8988T (cell line): ENCODE results near the gene GPD1L.
"Not testable (repeated sequence)": the region's sequence is repeated elsewhere in the genome, so short reads cannot be mapped to it uniquely, and the experiment has no call there.

Source experiments
- DNase-seq: peaks from one replicate; pipeline ENCODE4 v3.0.0; 2011

The GPD1L gene

GRCh38 chr3:32106132-32106928 lies at the start of gene GPD1L:
Gene GPD1L, plus strand, starts transcription at chr3:32106620. Its CDS starts 92 bp downstream, at chr3:32106712.
- peak; percentile 88 for DNase-seq

DNA sequence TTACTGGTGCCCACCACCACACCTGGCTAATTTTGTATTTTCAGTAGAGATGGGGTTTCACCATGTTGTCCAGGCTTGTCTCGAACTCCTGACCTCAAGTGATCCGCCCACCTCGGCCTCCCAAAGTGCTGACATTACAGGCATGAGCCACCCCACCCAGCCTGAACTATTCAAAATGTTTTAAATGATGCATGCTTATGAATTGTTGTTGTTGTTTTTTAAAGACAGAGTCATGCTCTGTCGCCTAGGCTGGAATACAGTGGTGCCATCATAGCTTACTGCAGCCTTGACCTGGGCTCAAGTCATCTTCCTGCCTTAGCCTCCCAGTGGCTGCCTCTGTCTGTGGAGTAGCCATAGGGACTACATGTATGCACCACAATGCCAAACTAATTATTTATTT lies 48.0 kb upstream of the GPD1L start:
- DNase-seq = not testable (repeated sequence)

DNA sequence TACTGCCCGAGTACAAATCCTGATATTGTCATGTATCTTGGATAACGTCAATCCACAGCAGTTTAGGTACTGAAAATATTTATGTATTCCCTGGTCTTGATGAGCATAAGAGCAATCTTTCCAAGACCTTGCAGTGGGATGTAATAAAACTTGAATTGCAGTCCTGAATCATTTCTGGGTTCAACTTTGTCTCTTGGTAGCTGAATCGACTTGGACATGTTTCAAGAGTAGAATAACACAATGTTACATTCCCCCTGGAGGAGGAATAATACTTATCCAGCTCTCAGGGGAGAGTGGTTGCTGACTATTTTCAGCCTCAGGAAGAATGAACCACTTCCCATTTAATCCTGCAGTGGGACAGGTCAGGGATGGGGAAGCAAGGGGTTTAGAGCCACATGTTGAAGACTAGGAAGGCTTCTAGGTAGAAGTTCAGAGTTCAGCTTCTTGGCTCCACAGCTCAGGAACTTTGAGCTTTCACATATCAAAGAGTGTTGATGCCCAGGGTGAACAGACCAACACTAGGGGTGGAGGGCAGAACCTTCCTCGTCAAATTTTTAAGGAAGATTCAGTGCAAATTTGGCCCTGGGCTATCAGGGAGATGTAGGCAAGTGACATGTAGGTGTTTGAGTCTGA lies 43.4 kb upstream of the GPD1L start:
- DNase-seq = no peak

- no peak for DNase-seq
Observed at GRCh38 chr3:32066686-32067085, 39.7 kb upstream of the GPD1L start.

DNA sequence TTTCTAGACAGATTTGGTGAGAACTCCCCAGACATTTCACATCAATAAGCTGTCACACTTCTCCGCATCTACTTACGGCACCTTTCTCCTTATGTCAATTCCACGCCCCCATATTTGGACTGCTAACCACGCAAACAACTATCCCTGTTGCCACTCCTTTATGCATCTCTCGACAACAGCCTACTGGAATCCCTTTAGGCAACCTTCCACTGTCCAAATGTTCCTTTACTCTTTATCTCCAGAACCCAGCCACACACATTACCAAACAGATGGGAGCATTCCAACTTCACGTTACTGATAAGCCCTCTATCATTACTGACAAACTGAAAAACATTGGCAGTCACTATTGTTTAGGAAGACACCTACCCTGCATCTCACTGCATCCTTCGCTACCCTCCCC lies 32.2 kb upstream of the GPD1L start:
- not testable (repeated sequence) for DNase-seq

GRCh38 chr3:32076566-32076965 lies 29.9 kb upstream of the GPD1L start:
- DNase-seq = no peak

DNA sequence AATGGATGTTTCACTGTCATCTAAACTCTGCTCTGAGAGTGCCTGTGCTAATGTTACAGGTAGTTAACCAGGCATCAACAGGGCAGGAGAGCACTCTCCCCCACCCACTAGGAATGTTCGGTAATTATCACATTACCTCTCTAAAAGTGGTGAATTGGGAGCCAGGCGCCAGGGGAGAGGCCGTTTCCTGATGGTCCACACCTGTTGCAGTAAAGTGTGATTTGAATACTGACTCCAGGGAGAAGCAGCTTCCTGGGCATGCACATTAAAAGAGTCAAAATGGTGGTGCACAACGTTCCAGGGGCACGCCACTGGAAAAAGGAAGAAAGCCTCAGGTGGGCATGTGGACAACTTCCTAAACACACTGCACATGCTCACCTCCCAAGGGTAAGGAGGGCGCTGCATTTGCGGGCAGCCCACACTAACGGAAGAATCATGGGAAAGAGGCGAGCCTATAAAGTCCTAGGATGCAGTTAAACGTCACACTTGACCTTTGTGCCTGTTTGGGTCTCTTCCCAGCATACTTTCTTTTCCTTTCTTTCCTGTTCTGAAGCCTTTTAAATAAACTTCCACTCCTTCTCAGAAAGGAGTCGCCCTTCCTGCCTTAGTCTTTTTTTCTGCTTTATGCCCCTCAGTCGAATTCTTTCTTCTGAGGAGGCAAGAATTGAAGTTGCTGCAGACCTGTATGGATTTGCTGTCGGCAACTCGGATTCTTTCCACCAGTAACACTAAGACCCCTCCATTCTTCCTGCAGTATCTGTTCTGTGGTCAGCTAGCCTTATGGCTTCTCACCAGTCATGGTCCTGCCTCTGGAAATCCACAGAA lies 28.9 kb upstream of the GPD1L start:
- DNase-seq = no peak

DNA sequence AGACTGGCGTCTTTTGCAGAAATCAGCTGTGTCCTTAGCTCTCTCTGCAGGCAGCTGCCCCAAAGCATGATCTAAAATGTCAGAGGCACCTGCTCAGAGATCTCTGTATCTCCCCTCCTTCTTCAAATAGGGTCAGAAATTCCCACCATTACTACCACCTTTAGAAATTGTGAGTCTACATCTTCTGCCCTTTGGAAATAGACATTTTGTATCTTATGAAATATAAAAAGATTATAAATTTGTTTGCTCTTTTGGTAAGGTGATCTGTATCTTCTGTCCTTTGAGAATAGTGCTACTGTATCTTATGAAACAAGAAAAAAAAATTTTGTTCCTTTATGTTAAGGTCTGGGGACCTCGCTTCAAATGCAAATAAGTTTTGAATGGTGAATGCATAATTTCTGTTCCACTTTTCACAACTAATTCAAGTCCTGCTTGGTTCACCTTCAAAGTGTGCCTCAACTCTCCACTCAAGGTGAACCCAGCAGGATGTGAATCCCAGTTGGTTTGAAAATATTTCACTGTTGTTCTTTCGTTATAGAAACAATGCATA lies 28.3 kb upstream of the GPD1L start:
- DNase-seq = no peak

DNA sequence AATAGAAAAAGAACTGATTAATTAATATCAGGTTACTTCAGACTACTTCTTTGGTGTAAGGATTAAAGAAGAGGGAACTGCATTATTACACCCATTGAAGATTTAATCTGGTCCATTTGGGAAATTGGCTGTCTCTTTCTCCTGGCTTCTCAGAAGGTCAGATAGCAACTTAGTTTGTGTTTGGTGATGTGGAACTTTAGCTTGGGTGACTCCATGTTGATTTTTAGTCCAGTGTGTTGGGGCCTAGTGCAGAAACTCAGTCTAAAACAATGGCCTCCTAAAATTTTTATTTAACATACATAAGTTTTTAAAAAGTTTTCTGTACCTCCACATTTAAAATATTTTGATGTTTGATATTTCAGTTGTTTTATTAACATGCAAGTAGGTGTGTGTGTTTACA lies 27.6 kb upstream of the GPD1L start:
- DNase-seq = no peak

DNA sequence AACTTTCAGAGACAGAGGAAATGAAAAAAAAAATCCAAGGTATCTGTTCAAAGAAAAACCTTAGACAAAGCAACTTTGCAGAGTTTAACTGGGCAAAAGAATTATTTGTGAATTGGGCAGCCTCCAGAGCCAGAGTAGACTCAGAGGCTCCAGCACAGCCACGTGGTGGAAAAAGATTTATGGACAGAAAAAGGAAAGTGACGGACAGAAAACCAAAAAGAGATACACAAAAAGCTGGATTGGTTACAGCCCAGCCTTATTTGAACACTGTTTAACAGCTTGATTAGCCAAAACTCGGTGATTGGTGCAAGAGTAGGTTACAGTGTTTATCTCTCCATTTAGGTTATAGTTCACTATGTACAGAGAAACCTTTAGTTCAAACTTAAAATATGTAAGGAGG lies 23.7 kb upstream of the GPD1L start:
- DNase-seq = no peak

GRCh38 chr3:32083702-32084270 lies 22.6 kb upstream of the GPD1L start:
- DNase-seq = no peak

GRCh38 chr3:32084870-32085269 lies 21.6 kb upstream of the GPD1L start:
- DNase-seq = no peak

GRCh38 chr3:32086464-32086863 lies 20.0 kb upstream of the GPD1L start:
- no peak for DNase-seq

GRCh38 chr3:32089476-32089875 lies 16.9 kb upstream of the GPD1L start:
- no peak for DNase-seq

DNA sequence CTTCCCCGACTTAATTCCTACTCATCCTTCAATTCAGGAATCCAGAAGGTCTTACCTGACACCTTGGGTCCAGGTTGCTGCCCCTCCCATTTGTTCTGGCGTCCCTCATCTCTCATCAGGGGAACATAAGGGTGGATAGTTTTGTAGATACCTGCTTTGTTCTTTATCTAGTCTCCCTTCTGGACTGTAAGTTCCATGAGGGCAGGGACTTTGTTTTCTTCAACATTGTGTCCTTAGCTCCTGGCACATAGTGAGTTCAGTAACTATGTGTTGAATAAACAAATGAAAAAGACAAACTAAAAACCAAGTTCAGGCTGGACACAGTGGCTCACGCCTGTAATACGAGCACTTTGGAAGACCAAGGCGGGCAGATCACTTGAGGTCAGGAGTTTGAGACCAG lies 13.2 kb upstream of the GPD1L start:
- DNase-seq = no peak

DNA sequence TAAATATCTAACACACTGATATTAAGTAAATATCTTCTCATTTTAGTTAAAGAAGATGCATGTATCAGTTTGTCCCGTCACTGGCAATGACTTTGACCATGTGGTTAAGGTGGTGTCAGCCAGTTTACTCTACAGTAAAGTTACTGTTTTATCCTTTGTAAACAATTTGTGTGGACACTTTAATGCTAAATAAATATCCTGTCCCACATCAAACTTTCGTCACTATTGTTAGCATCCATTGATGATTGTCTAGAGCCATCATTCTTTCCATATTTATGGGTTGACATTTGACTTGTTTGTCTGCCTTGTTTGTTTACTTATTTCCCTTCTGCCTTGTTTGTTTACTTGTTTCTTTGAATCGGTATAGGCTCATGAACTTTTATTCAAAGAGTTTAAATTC lies 11.0 kb upstream of the GPD1L start:
- DNase-seq = no peak

DNA sequence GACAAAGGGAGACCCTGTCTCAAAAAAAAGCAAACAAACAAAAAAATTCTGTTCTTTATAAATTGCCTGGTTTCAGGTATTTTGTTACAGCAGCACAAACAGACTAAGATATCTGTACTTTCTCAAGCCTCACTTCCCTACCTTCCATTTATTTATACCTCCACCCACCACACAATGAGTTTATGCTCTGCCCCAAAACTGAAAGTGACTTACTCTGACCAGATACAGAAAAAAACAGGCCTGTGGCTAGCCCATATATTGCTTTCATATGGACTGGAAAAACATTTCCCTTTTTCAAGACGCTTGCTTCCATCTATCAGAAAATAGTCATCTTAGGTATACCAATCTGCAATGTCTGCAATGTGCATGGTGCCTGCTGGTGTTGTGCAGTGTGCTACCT lies 8.7 kb upstream of the GPD1L start:
- no peak for DNase-seq

DNA sequence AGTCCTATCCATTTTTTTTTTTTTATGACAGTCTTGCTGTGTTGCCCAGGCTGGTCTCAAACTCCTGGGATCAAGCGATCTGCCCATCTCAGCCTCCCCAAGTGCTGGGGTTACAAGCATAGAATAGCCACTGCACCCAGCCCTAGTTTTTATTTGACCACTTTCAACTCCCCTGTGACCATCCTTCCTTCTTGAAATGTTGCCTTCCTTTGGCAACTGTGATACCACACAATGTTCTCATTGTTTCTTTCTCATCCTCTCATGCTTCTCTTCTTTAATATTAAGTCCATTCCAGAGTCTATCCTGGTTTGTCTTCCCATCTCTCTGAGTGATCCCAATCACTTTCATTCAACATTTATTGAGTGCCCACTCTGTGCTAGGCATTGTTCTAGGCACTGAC lies 7.9 kb upstream of the GPD1L start:
- no peak for DNase-seq

DNA sequence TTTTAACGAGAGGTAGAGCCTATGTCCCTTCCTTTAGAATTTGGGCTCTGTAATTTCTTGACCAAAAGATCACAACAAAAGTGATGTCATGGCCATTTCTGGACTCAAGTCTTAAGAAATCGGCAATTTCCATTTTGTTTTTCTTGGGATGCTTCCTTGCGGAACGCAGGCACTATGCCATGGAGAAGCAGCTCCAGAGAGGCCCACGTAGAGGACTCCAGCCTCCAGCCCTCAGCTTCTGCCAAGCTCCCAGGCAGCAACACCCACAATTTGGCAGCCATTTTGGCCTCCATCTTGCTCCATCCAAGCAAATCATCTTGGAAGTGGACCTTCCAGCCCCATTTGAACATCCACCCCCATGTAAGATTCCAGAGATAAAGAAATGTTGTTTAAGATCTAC lies 6.0 kb upstream of the GPD1L start:
- DNase-seq = no peak

- DNase-seq = no peak
Observed at GRCh38 chr3:32102289-32102688, 4.1 kb upstream of the GPD1L start.

GRCh38 chr3:32104492-32104891 lies 1.9 kb upstream of the GPD1L start:
- no peak for DNase-seq

- no peak for DNase-seq
Observed at GRCh38 chr3:32105291-32106131, 909 bp upstream of the GPD1L start.
